GM06990 (cell line): ENCODE results near the gene PPFIA2.
"Not testable (repeated sequence)": the region's sequence is repeated elsewhere in the genome, so short reads cannot be mapped to it uniquely, and the experiment has no call there.

Source experiments
- DNase-seq: peaks from one replicate; pipeline ENCODE4 v3.0.0-alpha.2; 2011; ENCODE audit not compliant: insufficient read length; ENCODE audit errors: extremely low read depth
- H3K27me3 ChIP-seq: replicated peaks from 2 replicates; pipeline ENCODE4 v1.6.0; 2011; ENCODE audit warnings: low read length; ENCODE audit not compliant: control insufficient read depth, insufficient read depth
- H3K36me3 ChIP-seq: 2 replicates; pipeline ENCODE4 v1.5.1; 2011; ENCODE audit warnings: low read length; ENCODE audit not compliant: control insufficient read depth, insufficient read depth
- H3K4me3 ChIP-seq: replicated peaks from 2 replicates; pipeline ENCODE4 v1.5.1; 2011; ENCODE audit warnings: low read depth, mild to moderate bottlenecking, control low read depth, low read length
- CTCF ChIP-seq: IDR thresholded peaks from 2 replicates; pipeline ENCODE4 v1.5.1; 2011; ENCODE audit warnings: low read length, control low read depth, mild to moderate bottlenecking, inconsistent platforms; ENCODE audit not compliant: insufficient read depth, poor library complexity, severe bottlenecking

The PPFIA2 gene

DNA sequence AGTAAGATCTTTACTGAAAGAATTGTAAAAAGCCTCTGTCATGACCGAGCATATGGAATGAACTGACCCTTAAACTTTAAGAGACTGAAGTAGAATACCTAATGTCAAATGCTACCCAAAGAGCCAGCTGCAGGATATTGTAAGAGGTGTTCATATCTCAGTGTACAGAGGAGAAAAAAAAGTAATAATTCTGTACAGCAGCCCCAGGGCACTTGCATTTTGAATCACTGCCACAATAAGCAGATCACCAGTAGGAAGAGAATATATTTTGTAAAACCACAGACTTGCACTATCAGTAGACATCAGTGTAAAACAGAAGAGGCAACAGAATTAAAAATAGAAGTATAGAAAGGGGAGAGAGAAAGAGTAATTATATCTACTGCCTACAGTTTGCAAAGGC, 162.6 kb downstream of the PPFIA2 start:
- TF ChIP-seq CTCF: no peak
- Histone ChIP-seq H3K4me3 (no peak overlapping the region), H3K27me3 (no peaks in the 10 kb centered on the region), H3K36me3 (no peaks in the 10 kb centered on the region)
- DNase-seq: no peak

DNA sequence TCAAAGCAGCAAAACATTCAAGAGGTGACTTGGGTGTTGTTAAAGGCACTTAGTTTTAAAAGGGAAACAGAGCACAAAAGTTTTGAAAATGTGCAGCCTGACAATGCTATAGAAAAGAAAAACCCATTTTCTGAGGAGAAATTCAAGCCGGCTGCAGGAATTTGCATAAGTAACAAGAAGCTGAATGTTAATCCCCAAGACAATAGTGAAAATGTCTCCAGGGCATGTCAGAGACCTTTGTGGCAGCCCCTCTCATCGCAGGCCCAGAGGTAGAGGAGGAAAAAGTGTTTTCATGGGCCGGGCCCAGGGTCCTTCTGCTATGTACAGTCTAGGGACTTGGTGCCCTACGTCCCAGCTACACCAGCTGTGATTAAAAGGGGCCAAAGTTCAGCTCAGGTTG, 167.9 kb downstream of the PPFIA2 start:
- Histone ChIP-seq H3K4me3 (no peak overlapping the region), H3K27me3 (no peaks in the 10 kb centered on the region), H3K36me3 (no peaks in the 10 kb centered on the region)
- TF ChIP-seq CTCF: no peak
- no peak for DNase-seq

- H3K27me3 ChIP-seq, DNase-seq, H3K4me3 ChIP-seq, H3K36me3 ChIP-seq: not testable (repeated sequence)
These were observed 168.4 kb downstream of the PPFIA2 start for GRCh38 chr12:81590703-81591102.

- H3K27me3 ChIP-seq: no peaks in the 10 kb centered on the region
- no peak for DNase-seq
- H3K4me3 ChIP-seq: no peak overlapping the region
- TF ChIP-seq CTCF: no peak
- no peaks in the 10 kb centered on the region for H3K36me3 ChIP-seq
These were observed 170.7 kb downstream of the PPFIA2 start for GRCh38 chr12:81588235-81589008.

DNA sequence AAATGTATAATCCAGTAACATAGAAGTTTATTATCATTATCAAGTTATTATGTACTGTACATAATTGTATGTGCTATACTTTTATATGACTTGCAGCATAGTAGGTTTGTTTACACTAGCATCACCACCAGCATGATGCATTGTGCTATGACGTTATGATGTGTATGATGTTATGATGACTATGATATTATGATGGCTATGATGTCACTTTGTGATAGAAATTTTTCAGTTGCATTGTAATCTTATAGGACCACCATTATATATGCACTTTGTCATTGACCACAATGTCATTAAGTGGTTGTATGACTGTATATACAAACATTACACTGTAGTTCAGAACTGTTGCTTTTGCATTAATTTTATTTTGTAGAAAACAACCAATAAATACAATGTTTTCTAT, 173.4 kb downstream of the PPFIA2 start:
- no peak for DNase-seq
- H3K4me3 ChIP-seq: no peak overlapping the region

DNA sequence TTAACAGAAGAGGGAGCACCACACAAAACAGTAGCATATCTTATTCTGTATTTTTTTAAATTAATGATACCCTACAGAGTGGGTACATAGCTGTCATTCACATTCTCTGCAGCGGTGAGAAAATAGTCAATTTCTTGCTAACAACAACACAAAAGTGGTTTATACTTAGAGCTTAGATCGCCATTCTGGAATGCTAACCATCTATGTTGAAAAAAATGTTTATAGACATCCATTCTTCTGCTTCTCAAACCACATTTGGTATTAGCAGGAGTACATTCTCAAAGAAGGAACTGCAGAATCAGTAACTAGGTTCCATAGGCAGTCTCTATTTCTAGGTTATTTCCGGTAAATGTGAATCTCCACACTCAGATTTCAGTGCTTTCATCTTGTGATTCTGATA, 185.9 kb downstream of the PPFIA2 start:
- no peaks in the 10 kb centered on the region for H3K27me3 ChIP-seq
- TF ChIP-seq CTCF: no peak

More for the DNA sequence above, 173.4 kb downstream of the PPFIA2 start:
- no peaks in the 10 kb centered on the region for H3K27me3 ChIP-seq
- TF ChIP-seq CTCF: no peak
- H3K36me3 ChIP-seq: no peaks in the 10 kb centered on the region

More for the DNA sequence above, 185.9 kb downstream of the PPFIA2 start:
- Histone ChIP-seq H3K4me3 (no peak overlapping the region), H3K36me3 (no peaks in the 10 kb centered on the region)
- DNase-seq: no peak
